Measurements from ENCODE around the gene SYT2. TPM values are rescaled to one million over a fixed set of nuclear protein-coding genes. Genes with fewer than 3 reads are reported as not detected.

The SYT2 gene
- total and polyA plus RNA-seq, 5 experiments from 2014 or later: 0.02 TPM; not detected in 4

DNA sequence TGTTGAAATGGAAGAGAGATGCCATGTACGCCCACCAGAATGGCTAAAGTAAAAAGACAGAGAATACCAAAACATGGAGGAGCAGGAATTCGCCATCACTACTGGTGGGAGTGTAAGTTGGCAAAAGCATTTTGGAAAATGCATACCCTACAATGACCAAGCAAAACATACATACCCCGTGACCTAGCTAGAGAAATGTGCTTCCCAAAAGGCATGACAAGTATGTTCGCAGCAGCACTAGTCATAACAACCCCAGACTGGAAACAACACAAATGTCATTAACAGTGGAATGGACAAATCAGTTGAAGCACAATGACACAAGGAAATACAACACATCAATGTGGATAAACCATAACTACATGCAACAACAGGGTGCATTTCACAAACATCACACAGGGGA is 27.2 kb downstream of the SYT2 start:
- no peak overlapping the region for H3K4me3 Mint-ChIP-seq
- no peak overlapping the region for H3K27ac Mint-ChIP-seq
- POLR2A ChIA-PET: interaction anchor here (0.7 kb wide), 1 partner anchor 117 kb away, joined by 4 read pairs; no protein-coding TSS in a partner anchor
- H3K27me3 Mint-ChIP-seq: peaks cover 28 to 78% (median 58%) of the 10 kb centered on the region in 5 donors
- H3K4me1 Mint-ChIP-seq: peaks cover 0 to 7% (median 0%) of the 10 kb centered on the region in 4 donors
- peaks cover 0 to 19% (median 5%) of the 10 kb centered on the region in 9 donors for H3K9me3 Mint-ChIP-seq
- ATAC-seq: no peak
- peaks cover 2 to 15% (median 11%) of the 10 kb centered on the region in 3 donors for H3K36me3 Mint-ChIP-seq
- no peak for DNase-seq

DNA sequence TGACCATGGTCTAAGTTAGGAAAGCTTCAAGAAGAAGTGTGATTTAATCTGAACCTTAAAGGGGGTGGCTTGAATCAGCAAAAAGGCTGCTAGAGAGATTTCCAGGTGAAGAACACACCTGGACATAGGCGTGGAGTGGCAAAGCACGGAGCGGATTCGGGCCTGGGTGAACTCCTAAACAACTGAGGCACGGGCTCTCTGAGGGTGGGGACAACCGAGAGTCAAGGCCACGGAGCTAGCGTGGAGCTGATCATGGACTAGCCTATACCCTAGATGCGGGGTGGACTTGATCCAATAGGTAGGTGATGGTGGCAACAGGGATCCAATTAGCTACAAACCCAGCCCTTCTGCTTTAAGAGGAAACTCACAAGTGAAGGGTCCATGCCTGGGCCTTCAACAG is 27.8 kb downstream of the SYT2 start:
- POLR2A ChIA-PET: no interaction called here
- peaks cover 0 to 24% (median 5%) of the 10 kb centered on the region in 9 donors for H3K9me3 Mint-ChIP-seq
- peaks cover 0 to 7% (median 0%) of the 10 kb centered on the region in 4 donors for H3K4me1 Mint-ChIP-seq
- H3K36me3 Mint-ChIP-seq: peaks cover 2 to 17% (median 13%) of the 10 kb centered on the region in 3 donors
- no peak overlapping the region for H3K4me3 Mint-ChIP-seq
- no peak overlapping the region for H3K27ac Mint-ChIP-seq
- DNase-seq: no peak
- ATAC-seq: no peak
- peaks cover 26 to 72% (median 54%) of the 10 kb centered on the region in 5 donors for H3K27me3 Mint-ChIP-seq

DNA sequence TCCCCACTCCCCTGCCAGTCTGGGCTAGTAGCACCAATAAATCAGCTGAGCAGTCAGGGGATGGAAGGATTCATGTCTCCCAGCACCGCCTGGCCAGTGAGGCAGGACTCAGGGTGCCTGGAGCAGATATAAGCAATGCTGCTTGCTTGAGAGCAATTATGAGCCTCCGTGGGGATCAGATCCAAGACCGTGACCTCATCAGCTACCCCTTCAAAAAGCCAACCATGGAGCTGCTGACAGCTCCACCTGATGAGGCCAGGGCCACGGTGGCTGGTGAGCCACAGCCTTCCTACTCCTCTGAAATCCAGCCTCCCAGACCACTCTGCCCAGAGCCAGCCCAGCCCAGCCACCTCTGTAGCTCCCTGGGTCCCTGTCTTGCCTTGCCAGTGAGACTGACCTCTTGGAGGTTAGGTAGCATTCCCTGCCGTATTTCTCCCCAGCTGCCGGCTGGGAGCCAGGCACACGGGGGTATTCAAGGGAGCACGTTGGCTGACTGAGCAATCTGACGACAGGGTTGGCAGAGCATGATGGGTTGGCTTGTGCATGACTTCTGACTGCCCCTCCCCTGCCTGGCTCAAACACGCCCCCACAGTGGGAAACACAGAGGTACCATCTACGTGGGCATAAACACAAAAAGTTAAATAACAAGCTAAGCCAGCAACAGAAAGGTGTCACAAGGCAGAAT is 28.4 kb downstream of the SYT2 start:
- peaks cover 0 to 23% (median 17%) of the 10 kb centered on the region in 3 donors for H3K36me3 Mint-ChIP-seq

DNA sequence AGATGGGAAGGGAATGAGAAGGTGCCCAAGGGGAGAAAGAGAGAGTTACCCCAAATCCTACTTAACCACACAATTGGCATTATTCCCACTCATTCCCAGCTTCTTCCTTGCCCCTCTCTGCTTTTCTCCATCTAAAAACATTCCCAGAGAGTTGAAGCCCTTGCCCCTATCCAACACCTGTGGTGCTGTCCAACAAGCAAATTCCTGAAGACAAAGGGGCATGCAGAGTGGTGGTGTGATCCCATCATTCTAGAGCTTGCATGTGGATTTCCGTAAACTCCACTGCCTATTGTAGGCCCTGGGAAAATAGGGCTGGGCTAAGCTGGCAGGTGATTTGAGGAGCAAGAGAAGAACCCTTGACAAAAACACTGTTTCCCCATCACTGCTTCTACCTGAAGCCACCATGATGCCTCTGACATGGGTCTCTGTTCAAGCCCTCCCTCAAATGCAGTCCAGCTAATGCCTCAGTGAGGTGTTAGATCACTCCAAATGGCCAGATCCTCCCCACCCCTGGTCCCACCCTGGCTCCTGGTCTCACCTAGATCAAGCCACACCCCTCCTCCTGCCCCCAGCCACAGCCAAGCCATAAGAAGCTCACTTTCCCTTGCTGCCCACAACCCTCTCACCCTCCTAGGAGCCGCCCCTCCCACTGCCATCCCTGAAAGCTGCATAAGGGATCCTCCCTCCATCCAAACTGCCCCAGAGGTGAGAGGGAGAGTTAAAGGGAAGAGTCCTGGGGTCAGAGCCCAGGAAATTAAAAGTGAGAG is 29.5 kb downstream of the SYT2 start:
- Mint-ChIP-seq H3K9me3 (peaks cover 0 to 32% (median 6%) of the 10 kb centered on the region in 9 donors), H3K27me3 (peaks cover 30 to 65% (median 46%) of the 10 kb centered on the region in 5 donors), H3K36me3 (peaks cover 0 to 25% (median 17%) of the 10 kb centered on the region in 3 donors), H3K4me3 (no peak overlapping the region), H3K27ac (no peak overlapping the region), H3K4me1 (peaks cover 0 to 2% (median 0%) of the 10 kb centered on the region in 4 donors)
- DNase-seq (no peak), ATAC-seq (no peak)
- POLR2A ChIA-PET: no interaction called here

More for the DNA sequence above, 28.4 kb downstream of the SYT2 start:
- POLR2A ChIA-PET: no interaction called here
- Mint-ChIP-seq H3K27me3 (peaks cover 27 to 66% (median 50%) of the 10 kb centered on the region in 5 donors), H3K4me1 (peaks cover 0 to 5% (median 0%) of the 10 kb centered on the region in 4 donors), H3K4me3 (no peak overlapping the region), H3K9me3 (peaks cover 0 to 30% (median 6%) of the 10 kb centered on the region in 9 donors), H3K27ac (no peak overlapping the region)
- ATAC-seq (no peak), DNase-seq (no peak)

DNA sequence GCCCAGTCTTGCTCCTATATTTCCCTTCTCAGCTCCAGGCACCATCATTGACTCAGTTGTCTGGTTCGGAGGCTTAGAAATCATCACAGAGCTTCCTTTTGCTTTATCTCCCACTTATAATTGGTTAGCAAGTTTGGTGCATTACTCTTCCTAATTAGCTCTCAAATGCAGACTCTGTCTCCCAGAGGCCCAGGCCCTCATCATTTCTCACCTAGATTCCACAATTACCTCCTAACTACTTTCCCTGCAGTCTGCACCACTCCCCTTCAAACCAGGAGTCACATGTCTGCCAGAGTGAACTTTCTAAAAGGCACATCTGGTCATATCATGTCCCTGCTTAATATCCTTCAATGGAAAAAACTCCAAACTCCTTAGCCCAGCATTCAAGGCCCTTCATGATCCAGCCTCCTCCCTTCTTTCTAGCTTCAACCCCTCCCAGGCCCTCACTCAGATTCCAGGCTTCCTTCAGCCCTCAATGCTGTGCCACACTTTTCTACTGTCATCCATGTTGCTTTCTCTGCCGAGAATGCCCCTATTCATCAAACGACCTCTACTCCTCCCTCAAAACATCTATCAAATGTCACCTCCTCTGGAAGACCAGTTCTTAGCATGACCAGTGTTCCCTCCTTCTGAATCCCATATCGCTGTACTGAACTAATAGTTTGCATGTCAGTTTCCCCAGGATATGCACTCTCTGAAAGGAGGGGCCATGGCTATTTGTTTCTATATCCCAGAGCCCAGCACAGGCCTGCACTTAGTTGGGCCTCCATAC is 30.7 kb downstream of the SYT2 start:
- Mint-ChIP-seq H3K27me3 (peaks cover 30 to 60% (median 50%) of the 10 kb centered on the region in 5 donors), H3K36me3 (peaks cover 0 to 25% (median 17%) of the 10 kb centered on the region in 3 donors), H3K9me3 (peaks cover 0 to 32% (median 6%) of the 10 kb centered on the region in 9 donors), H3K27ac (peak overlapping the region in 1 of 10 donors; percentile 53), H3K4me1 (peaks cover 0 to 2% (median 0%) of the 10 kb centered on the region in 4 donors), H3K4me3 (no peak overlapping the region)
- ATAC-seq (no peak), DNase-seq (no peak)
- POLR2A ChIA-PET: no interaction called here

DNA sequence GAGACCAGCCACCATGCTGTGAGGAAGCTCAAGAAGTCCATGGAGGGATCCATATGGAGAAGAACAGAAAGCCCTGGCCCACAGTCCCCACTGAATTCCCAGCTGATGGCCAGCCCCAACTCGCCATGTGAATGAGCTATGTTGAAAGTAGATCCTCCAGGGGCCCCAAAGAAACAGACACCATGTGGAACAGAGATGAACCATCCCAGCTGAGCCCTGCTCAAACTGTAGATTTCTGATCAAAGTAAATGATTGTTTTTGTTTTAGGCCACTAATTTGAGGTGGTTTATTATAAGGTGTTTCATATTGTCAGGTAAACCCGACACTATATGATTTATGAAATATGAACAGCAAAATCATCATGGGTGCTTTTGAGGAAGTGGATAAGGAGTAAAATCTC is 32.8 kb downstream of the SYT2 start:
- DNase-seq (no peak), ATAC-seq (no peak)
- no peak overlapping the region for H3K4me3 Mint-ChIP-seq
- H3K36me3 Mint-ChIP-seq: peaks cover 0 to 25% (median 17%) of the 10 kb centered on the region in 3 donors
- H3K4me1 Mint-ChIP-seq: peaks cover 0 to 2% (median 0%) of the 10 kb centered on the region in 4 donors
- no peak overlapping the region for H3K27ac Mint-ChIP-seq
- POLR2A ChIA-PET: no interaction called here
- peaks cover 0 to 33% (median 7%) of the 10 kb centered on the region in 9 donors for H3K9me3 Mint-ChIP-seq
- peaks cover 27 to 49% (median 43%) of the 10 kb centered on the region in 5 donors for H3K27me3 Mint-ChIP-seq

DNA sequence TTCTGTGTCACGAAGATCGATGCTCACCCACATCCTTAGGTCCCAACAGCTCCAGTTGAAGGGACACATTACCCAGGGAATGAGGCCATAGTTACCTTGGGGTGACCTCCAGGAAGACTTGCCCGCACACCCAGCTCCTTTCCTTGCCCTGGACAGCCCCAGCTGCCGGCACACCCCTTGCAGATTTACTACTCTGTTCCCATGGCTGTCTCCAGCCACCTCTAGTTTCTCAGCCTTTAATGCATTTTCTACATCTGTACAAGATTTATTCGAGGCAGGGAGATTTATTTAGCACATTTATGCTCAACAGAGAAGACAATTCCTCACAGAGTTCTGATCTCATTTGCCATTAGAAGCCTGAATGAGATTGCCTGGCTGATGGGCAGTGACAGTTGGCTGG is 36.7 kb downstream of the SYT2 start:
- POLR2A ChIA-PET: no interaction called here
- ATAC-seq: no peak

DNA sequence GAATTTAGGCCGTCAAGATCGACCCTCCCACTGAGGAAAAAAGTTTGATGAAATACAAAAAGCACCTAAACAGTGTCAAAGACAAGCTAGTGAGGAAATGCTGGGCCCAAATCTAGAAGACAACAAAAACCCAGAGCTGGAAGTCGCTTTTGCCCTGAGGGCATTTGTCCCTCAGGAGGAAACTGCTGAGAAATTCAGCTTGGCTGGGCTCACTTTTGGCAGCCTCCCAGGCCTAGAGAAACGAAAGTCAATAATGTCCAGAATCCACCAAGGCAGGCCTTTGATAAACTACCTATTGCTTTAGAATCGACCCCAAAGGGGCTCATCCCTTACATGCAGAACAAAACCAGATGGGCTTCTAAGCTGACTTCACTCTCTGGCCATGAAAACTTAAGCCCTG is 38.9 kb downstream of the SYT2 start:
- no peak for DNase-seq
- Mint-ChIP-seq H3K4me1 (no peaks in the 10 kb centered on the region), H3K27ac (peak overlapping the region in 1 of 10 donors; percentile 43), H3K27me3 (peaks cover 8 to 22% (median 12%) of the 10 kb centered on the region in 5 donors), H3K9me3 (peaks cover 0 to 10% (median 2%) of the 10 kb centered on the region in 9 donors), H3K36me3 (no peaks in the 10 kb centered on the region), H3K4me3 (no peak overlapping the region)
- ATAC-seq: no peak
- POLR2A ChIA-PET: no interaction called here

More for the DNA sequence above, 36.7 kb downstream of the SYT2 start:
- no peaks in the 10 kb centered on the region for H3K4me1 Mint-ChIP-seq
- peaks cover 0 to 15% (median 10%) of the 10 kb centered on the region in 3 donors for H3K36me3 Mint-ChIP-seq
- H3K27ac Mint-ChIP-seq: no peak overlapping the region
- DNase-seq: no peak
- no peak overlapping the region for H3K4me3 Mint-ChIP-seq
- H3K27me3 Mint-ChIP-seq: peaks cover 15 to 23% (median 17%) of the 10 kb centered on the region in 5 donors
- H3K9me3 Mint-ChIP-seq: peaks cover 0 to 24% (median 8%) of the 10 kb centered on the region in 9 donors

DNA sequence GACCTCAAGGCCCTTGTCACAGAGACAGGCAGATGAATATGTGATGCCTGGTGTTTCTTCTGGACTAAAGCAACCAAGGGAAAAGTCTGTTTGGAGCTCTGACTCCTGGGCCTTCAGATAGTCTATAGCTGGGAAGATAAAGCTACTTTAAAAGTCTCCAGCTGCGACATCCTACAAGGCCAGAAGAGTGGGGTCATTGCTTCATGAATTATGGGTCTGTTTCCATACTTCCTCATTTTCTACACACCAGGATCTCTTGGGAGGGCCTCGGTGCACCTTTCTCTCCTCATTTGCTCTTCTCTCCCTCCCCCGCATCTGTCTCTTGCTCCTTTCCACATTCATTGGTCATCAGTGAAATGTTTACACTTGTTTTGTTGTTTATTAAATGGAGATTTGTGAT is 44.8 kb downstream of the SYT2 start:
- ATAC-seq (no peak), DNase-seq (no peak)
- no peaks in the 10 kb centered on the region for H3K4me1 Mint-ChIP-seq
- H3K4me3 Mint-ChIP-seq: no peak overlapping the region
- peaks cover 17 to 44% (median 36%) of the 10 kb centered on the region in 5 donors for H3K27me3 Mint-ChIP-seq
- POLR2A ChIA-PET: no interaction called here
- H3K9me3 Mint-ChIP-seq: no peaks in the 10 kb centered on the region
- peak overlapping the region in 1 of 10 donors; percentile 37 for H3K27ac Mint-ChIP-seq
- no peaks in the 10 kb centered on the region for H3K36me3 Mint-ChIP-seq

DNA sequence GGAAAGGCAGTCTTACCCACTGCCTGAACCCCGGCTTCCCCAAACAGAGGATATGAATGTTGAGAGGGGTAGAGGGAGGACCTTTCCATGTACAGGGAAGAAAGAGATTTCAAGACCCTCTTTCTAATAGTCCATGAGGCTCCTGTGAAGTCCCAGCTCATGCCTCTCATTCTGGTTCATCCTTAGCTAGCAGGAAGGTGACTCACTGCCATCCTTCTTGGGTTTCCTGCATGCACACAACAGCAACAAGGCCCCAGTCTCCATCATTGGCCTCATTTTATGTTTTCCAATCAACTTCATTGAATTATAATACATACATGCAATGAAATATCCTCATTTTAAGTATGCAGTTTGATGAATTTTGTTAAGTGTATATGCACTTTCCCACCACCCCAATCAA is 46.2 kb downstream of the SYT2 start:
- DNase-seq: no peak
- Mint-ChIP-seq H3K36me3 (no peaks in the 10 kb centered on the region), H3K27ac (no peak overlapping the region), H3K9me3 (no peaks in the 10 kb centered on the region), H3K4me1 (no peaks in the 10 kb centered on the region), H3K4me3 (no peak overlapping the region), H3K27me3 (peaks cover 17 to 54% (median 36%) of the 10 kb centered on the region in 5 donors)
- POLR2A ChIA-PET: no interaction called here
- no peak for ATAC-seq

DNA sequence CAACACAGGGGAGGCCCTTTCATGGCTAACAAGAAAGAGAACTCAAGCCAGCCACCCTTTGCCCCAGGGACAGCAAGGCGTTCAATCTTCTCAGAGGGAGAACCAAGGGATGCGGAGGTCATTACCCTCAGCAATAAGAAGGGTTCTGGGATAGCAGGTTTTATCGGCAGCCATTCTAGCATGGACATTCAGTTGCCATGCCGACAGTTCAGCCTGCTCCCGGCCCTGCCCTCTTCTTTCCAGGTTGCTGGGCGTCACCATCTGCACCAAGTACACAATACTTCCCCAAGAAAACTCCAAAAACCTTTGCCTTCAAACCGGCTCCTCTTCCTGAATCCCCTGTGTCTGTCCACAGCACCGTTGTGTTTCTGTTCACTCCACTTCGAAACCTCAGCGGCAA is 47.1 kb downstream of the SYT2 start:
- Mint-ChIP-seq H3K27ac (no peak overlapping the region), H3K4me3 (no peak overlapping the region), H3K36me3 (no peaks in the 10 kb centered on the region), H3K9me3 (no peaks in the 10 kb centered on the region), H3K4me1 (no peaks in the 10 kb centered on the region), H3K27me3 (peaks cover 17 to 60% (median 41%) of the 10 kb centered on the region in 5 donors)
- DNase-seq (no peak), ATAC-seq (no peak)
- POLR2A ChIA-PET: no interaction called here

DNA sequence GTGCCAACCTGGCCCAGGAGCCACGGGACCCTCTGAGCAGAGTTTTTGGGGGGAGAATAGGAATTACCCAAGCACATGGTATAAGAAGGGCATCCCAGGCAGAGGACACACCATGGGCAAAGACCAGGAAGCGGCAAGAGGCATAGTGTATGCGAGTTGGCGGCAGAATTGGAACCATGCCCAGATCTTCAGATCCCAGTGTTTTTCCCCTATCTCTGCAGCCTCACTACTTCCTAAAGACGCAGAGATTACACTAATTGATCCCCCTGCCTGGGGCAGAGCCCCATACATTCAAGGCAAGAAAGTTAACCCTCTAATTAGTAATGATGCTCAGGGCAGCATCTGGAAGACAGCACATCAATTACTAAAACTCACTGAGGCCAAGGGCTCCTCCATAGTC is 48.2 kb downstream of the SYT2 start:
- Mint-ChIP-seq H3K27ac (no peak overlapping the region), H3K36me3 (no peaks in the 10 kb centered on the region), H3K27me3 (peaks cover 17 to 62% (median 38%) of the 10 kb centered on the region in 5 donors), H3K4me1 (no peaks in the 10 kb centered on the region), H3K9me3 (no peaks in the 10 kb centered on the region), H3K4me3 (no peak overlapping the region)
- DNase-seq (no peak), ATAC-seq (no peak)
- POLR2A ChIA-PET: no interaction called here
